GM23338 (cell line): Measurements from ENCODE around the gene NTMT1.

Source experiments
- CREB1 ChIP-seq: fragments of 250-450 bp; sonication (Bioruptor Pico); IDR thresholded peaks from 2 replicates; pipeline ENCODE4 v1.5.0; 2020; ENCODE audit warnings: low read depth, mild to moderate bottlenecking, moderate library complexity
- EZH2 ChIP-seq: fragments of 200-600 bp; sonication (generic); IDR thresholded peaks from one replicate; pipeline ENCODE4 v1.8.0; 2017; ENCODE audit warnings: antibody characterized with exemption, mild to moderate bottlenecking, low read depth; ENCODE audit not compliant: unreplicated experiment
- POLR2AphosphoS5 ChIP-seq: IDR thresholded peaks from 2 replicates; pipeline ENCODE4 v1.6.1; 2016; ENCODE audit warnings: antibody characterized with exemption, low read depth
- TF ChIP-seq, protein P1 (sequence below), 2 experiments: fragments of 200-600 bp in 1 of 2; sonication (generic) in 1 of 2; conservative IDR thresholded peaks; 2 replicates each; pipeline versions ENCODE4 v1.5.1 to v1.6.1; 2016 to 2017; ENCODE audit warnings: antibody characterized with exemption in 2 of 2, low read depth in 2 of 2, mild to moderate bottlenecking in 2 of 2, moderate library complexity in 1 of 2
- TF ChIP-seq, protein P2 (sequence below): IDR thresholded peaks from one replicate; pipeline ENCODE4 v1.6.1; 2018; ENCODE audit warnings: antibody characterized with exemption; ENCODE audit not compliant: unreplicated experiment

DNA sequence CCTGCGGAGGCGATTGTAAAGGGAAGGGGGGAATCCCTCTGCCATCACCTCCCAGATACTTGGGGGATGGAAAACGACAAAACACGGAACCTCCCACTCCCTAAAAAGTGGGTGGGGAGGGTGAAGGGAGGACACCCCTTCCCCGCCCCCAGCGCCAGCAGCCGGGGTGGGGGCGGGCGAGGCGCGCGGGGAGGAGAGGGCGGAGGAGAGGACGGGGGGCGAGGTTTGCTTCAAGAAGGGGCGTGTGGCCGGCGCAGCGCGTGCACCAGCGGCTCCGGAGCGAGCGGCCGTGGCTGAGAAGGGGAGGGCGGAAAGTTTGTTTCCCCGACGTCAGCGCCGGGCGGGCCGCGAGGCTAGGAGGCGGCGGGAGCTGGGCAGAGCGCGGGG is 39.4 kb downstream of the NTMT1 start, which contains the start of gene PRRX2:
- TF ChIP-seq CREB1 (CRISPR knock-in tag) (no peak), EZH2 (peak; percentile 43), POLR2AphosphoS5 (no peak)
- TF ChIP-seq, protein P1, sequence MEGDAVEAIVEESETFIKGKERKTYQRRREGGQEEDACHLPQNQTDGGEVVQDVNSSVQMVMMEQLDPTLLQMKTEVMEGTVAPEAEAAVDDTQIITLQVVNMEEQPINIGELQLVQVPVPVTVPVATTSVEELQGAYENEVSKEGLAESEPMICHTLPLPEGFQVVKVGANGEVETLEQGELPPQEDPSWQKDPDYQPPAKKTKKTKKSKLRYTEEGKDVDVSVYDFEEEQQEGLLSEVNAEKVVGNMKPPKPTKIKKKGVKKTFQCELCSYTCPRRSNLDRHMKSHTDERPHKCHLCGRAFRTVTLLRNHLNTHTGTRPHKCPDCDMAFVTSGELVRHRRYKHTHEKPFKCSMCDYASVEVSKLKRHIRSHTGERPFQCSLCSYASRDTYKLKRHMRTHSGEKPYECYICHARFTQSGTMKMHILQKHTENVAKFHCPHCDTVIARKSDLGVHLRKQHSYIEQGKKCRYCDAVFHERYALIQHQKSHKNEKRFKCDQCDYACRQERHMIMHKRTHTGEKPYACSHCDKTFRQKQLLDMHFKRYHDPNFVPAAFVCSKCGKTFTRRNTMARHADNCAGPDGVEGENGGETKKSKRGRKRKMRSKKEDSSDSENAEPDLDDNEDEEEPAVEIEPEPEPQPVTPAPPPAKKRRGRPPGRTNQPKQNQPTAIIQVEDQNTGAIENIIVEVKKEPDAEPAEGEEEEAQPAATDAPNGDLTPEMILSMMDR (conservative IDR thresholded peaks at IDR 0.05; ENCODE audit: low read depth in 2 of 2) = no peak
- TF ChIP-seq, protein P2, sequence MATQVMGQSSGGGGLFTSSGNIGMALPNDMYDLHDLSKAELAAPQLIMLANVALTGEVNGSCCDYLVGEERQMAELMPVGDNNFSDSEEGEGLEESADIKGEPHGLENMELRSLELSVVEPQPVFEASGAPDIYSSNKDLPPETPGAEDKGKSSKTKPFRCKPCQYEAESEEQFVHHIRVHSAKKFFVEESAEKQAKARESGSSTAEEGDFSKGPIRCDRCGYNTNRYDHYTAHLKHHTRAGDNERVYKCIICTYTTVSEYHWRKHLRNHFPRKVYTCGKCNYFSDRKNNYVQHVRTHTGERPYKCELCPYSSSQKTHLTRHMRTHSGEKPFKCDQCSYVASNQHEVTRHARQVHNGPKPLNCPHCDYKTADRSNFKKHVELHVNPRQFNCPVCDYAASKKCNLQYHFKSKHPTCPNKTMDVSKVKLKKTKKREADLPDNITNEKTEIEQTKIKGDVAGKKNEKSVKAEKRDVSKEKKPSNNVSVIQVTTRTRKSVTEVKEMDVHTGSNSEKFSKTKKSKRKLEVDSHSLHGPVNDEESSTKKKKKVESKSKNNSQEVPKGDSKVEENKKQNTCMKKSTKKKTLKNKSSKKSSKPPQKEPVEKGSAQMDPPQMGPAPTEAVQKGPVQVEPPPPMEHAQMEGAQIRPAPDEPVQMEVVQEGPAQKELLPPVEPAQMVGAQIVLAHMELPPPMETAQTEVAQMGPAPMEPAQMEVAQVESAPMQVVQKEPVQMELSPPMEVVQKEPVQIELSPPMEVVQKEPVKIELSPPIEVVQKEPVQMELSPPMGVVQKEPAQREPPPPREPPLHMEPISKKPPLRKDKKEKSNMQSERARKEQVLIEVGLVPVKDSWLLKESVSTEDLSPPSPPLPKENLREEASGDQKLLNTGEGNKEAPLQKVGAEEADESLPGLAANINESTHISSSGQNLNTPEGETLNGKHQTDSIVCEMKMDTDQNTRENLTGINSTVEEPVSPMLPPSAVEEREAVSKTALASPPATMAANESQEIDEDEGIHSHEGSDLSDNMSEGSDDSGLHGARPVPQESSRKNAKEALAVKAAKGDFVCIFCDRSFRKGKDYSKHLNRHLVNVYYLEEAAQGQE = no peak
